Heart left ventricle (tissue), 13 donors: ENCODE measurements around the gene NKAIN4.
"Not testable (repeated sequence)": the region's sequence is repeated elsewhere in the genome, so short reads cannot be mapped to it uniquely, and the experiment has no call there.

Source experiments
- CTCF ChIP-seq, 12 donors: fragments of 200-600 bp; sonication (generic) in 4 of 12; IDR thresholded peaks; one replicate each; pipeline versions ENCODE4 v1.5.0 to v1.8.0; 2018 to 2022; ENCODE audit warnings: antibody characterized with exemption in 12 of 12, mild to moderate bottlenecking in 5 of 12
- POLR2A ChIP-seq, 2 donors: fragments of 450-650 bp; IDR thresholded peaks; one replicate each; pipeline ENCODE4 v1.6.1; 2017; ENCODE audit warnings: antibody characterized with exemption in 2 of 2, mild to moderate bottlenecking in 2 of 2, moderate library complexity in 2 of 2
- donor health status: ischemic (EF 13 %, LVEDD 7.1; RV severe dilation, severe dysfunction).
- donor health status: DM: no; HTN: yes; CAD: no.
- donor health status: DM: no; HTN: no; CAD: no.
- donor health status: ischemic (EF 25% LVEDD 6.9; RV normal size, moderate dysfunction).
- donor health status: ischemic (EF 25% LVEDD 5.7; RV mildly dilated, moderate dysfunction).
- donor health status: ischemic (EF 35%, LVEDD 5.7; RV mildly dilated, moderate dysfunction).
- donor health status: nonischemic (EF 11% LVEDD 7.7; RV severe dilation, severe dysfunction).
- donor health status: DM: yes; HTN: yes; CAD: no.
- donor health status: PGD.
- donor health status: ischemic (EF 29% LVEDD 5.4; RV normal size, mild dysfunction).
- donor health status: nonischemic (EF 23%, LVEDD 6.1; RV moderate dilation, normal function).

- TF ChIP-seq CTCF, POLR2A (IDR thresholded peaks at IDR 0.05): not testable (repeated sequence)
Observed at GRCh38 chr20:63221400-63222053, 32.7 kb downstream of the NKAIN4 start.
